C1 segment of cervical spinal cord (tissue), 14 donors: ENCODE data around the gene DCN.
A peak's percentile ranks its signal among the peaks of the same experiment; 100 is the strongest.

Experiments used
- DNase-seq, 14 donors: peaks; one replicate each; lab custom pipeline; 2025; lab: John Stamatoyannopoulos, UW

The DCN gene

GRCh38 chr12:91186156-91186555 lies 3.5 kb upstream of the DCN start:
- no peak for DNase-seq

GRCh38 chr12:91185421-91185820 lies 2.8 kb upstream of the DCN start:
- no peak for DNase-seq

- DNase-seq: no peak
Measured at GRCh38 chr12:91183551-91183950, 934 bp upstream of the DCN start.

GRCh38 chr12:91180582-91181395 lies 1.8 kb downstream of the DCN start:
- no peak for DNase-seq

- DNase-seq: no peak
Measured at GRCh38 chr12:91179966-91180561, 2.6 kb downstream of the DCN start.

- no peak for DNase-seq
Measured at GRCh38 chr12:91179315-91179714, 3.3 kb downstream of the DCN start.

GRCh38 chr12:91178781-91179180 lies 3.8 kb downstream of the DCN start:
- no peak for DNase-seq

GRCh38 chr12:91178139-91178561 lies 4.5 kb downstream of the DCN start:
- peak in 4 of 14 donors; percentile 1 to 15 (median 10) for DNase-seq

- no peak for DNase-seq
Measured at GRCh38 chr12:91177381-91177780, 5.2 kb downstream of the DCN start.

GRCh38 chr12:91176915-91177314 lies 5.7 kb downstream of the DCN start:
- DNase-seq: no peak

- no peak for DNase-seq
Measured at GRCh38 chr12:91176358-91176757, 6.3 kb downstream of the DCN start.

GRCh38 chr12:91173124-91173523 lies 9.5 kb downstream of the DCN start:
- DNase-seq: no peak

- no peak for DNase-seq
Measured at GRCh38 chr12:91172096-91172495, 10.5 kb downstream of the DCN start.

- no peak for DNase-seq
Measured at GRCh38 chr12:91171476-91171875, 11.1 kb downstream of the DCN start.

- no peak for DNase-seq
Measured at GRCh38 chr12:91163116-91163515, 19.5 kb downstream of the DCN start.

- no peak for DNase-seq
Measured at GRCh38 chr12:91161009-91161408, 21.6 kb downstream of the DCN start.

GRCh38 chr12:91155990-91156389 lies 26.6 kb downstream of the DCN start:
- DNase-seq: no peak

GRCh38 chr12:91154131-91154530 lies 28.5 kb downstream of the DCN start:
- no peak for DNase-seq

GRCh38 chr12:91144053-91144452 lies 38.6 kb downstream of the DCN start:
- no peak for DNase-seq

GRCh38 chr12:91143206-91143605 lies 39.4 kb downstream of the DCN start:
- DNase-seq: no peak

- no peak for DNase-seq
Measured at GRCh38 chr12:91142221-91142631, 40.4 kb downstream of the DCN start.

- DNase-seq: no peak
Measured at GRCh38 chr12:91140026-91140931, 42.3 kb downstream of the DCN start.
